Thyroid gland (tissue), 4 donors: ENCODE data around the gene SZT2.

Source experiments
- POLR2A ChIP-seq, 2 donors: fragments of 450-650 bp; IDR thresholded peaks; one replicate each; pipeline ENCODE4 v1.6.1; 2017; ENCODE audit warnings: antibody characterized with exemption in 2 of 2, mild to moderate bottlenecking in 2 of 2, moderate library complexity in 1 of 2
- TF ChIP-seq, protein P1 (sequence below), 6 experiments: fragments of 200-600 bp in 3 of 6; fragments of 450-650 bp in 3 of 6; sonication (generic) in 3 of 6; IDR thresholded peaks; one replicate each; pipeline ENCODE4 v1.5.1; 2016 to 2019; ENCODE audit warnings: antibody characterized with exemption in 6 of 6, mild to moderate bottlenecking in 2 of 6, inconsistent platforms in 1 of 6, moderate library complexity in 1 of 6

GRCh38 chr1:43381612-43382011 is 8.1 kb upstream of the SZT2 start:
- TF ChIP-seq, protein P1, sequence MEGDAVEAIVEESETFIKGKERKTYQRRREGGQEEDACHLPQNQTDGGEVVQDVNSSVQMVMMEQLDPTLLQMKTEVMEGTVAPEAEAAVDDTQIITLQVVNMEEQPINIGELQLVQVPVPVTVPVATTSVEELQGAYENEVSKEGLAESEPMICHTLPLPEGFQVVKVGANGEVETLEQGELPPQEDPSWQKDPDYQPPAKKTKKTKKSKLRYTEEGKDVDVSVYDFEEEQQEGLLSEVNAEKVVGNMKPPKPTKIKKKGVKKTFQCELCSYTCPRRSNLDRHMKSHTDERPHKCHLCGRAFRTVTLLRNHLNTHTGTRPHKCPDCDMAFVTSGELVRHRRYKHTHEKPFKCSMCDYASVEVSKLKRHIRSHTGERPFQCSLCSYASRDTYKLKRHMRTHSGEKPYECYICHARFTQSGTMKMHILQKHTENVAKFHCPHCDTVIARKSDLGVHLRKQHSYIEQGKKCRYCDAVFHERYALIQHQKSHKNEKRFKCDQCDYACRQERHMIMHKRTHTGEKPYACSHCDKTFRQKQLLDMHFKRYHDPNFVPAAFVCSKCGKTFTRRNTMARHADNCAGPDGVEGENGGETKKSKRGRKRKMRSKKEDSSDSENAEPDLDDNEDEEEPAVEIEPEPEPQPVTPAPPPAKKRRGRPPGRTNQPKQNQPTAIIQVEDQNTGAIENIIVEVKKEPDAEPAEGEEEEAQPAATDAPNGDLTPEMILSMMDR (IDR thresholded peaks at IDR 0.05), result no peak
- TF ChIP-seq POLR2A (IDR thresholded peaks at IDR 0.05), result no peak
